Osteoblast (primary cell): ENCODE data around the gene SLC17A4. TPM values are rescaled to one million over a fixed set of nuclear protein-coding genes. Genes with fewer than 3 reads are reported as not detected.
"Not testable (repeated sequence)": the region's sequence is repeated elsewhere in the genome, so short reads cannot be mapped to it uniquely, and the experiment has no call there.

Source experiments
- DNase-seq: peaks from one replicate; pipeline ENCODE4 v3.0.0; 2011; ENCODE audit warnings: low spot score, mixed read lengths; ENCODE audit not compliant: insufficient read length; ENCODE audit errors: missing footprints
- H2AFZ ChIP-seq: 2 replicates; pipeline ENCODE4 v1.6.0; 2011; ENCODE audit warnings: mild to moderate bottlenecking, low read length
- H3K27ac ChIP-seq: 2 replicates; pipeline ENCODE4 v1.5.1; 2011; ENCODE audit warnings: mild to moderate bottlenecking, low read depth, low read length, moderate library complexity
- H3K27me3 ChIP-seq: 2 replicates; pipeline ENCODE4 v1.6.0; 2012; ENCODE audit warnings: mild to moderate bottlenecking, control low read depth, inconsistent platforms, low read length, moderate library complexity; ENCODE audit not compliant: insufficient read depth
- H3K36me3 ChIP-seq: 2 replicates; pipeline ENCODE4 v1.5.1; 2011; ENCODE audit warnings: mild to moderate bottlenecking, low read length, control low read depth, moderate library complexity; ENCODE audit not compliant: insufficient read depth
- H3K4me1 ChIP-seq: 2 replicates; pipeline ENCODE4 v1.5.1; 2011; ENCODE audit warnings: mild to moderate bottlenecking, low read length, control low read depth, moderate library complexity; ENCODE audit not compliant: insufficient read depth
- H3K4me2 ChIP-seq: 2 replicates; pipeline ENCODE4 v1.6.0; 2011; ENCODE audit warnings: mild to moderate bottlenecking, low read length; ENCODE audit not compliant: insufficient read depth
- H3K4me3 ChIP-seq: fragments of 200-600 bp; sonication (generic); 3 replicates; pipeline ENCODE4 v1.5.1; 2012; ENCODE audit warnings: mild to moderate bottlenecking, low read length, inconsistent platforms; ENCODE audit not compliant: insufficient read depth
- H3K79me2 ChIP-seq: 2 replicates; pipeline ENCODE4 v1.6.0; 2012; ENCODE audit warnings: mild to moderate bottlenecking, low read length, control low read depth, inconsistent platforms; ENCODE audit not compliant: insufficient read depth
- H3K9me3 ChIP-seq: 2 replicates; pipeline ENCODE4 v1.5.1; 2011; ENCODE audit warnings: low read depth, low read length, control low read depth
- H4K20me1 ChIP-seq: 2 replicates; pipeline ENCODE4 v1.6.0; 2012; ENCODE audit warnings: mild to moderate bottlenecking, low read length, control low read depth; ENCODE audit not compliant: insufficient read depth
- CTCF ChIP-seq: IDR thresholded peaks from 2 replicates; pipeline ENCODE4 v1.5.1; 2011; ENCODE audit warnings: mild to moderate bottlenecking, low read depth, low read length, moderate library complexity; ENCODE audit errors: extremely low read depth
- total RNA-seq: library from RNA; depleted of rRNA; stranded (reverse); fragments of >200 nt; gene quantifications from 2 replicates; pipeline ENCODE4 v1.2.3, GENCODE V29; 2012

The SLC17A4 gene
- total RNA-seq, 1 donor: not detected

GRCh38 chr6:25746968-25747367, 7.6 kb upstream of the SLC17A4 start:
- Histone ChIP-seq H3K9me3 (no peaks in the 10 kb centered on the region), H3K79me2 (no peaks in the 10 kb centered on the region), H3K4me2 (no peak overlapping the region), H3K4me3 (no peak overlapping the region), H3K36me3 (no peaks in the 10 kb centered on the region), H3K27ac (no peak overlapping the region), H2AFZ (no peak overlapping the region), H4K20me1 (no peaks in the 10 kb centered on the region), H3K4me1 (no peaks in the 10 kb centered on the region), H3K27me3 (no peaks in the 10 kb centered on the region)
- no peak for TF ChIP-seq CTCF
- no peak for DNase-seq

GRCh38 chr6:25747477-25747876, 7.1 kb upstream of the SLC17A4 start:
- H3K4me2 ChIP-seq: no peak overlapping the region
- H3K27me3 ChIP-seq: no peaks in the 10 kb centered on the region
- H3K27ac ChIP-seq: no peak overlapping the region
- no peaks in the 10 kb centered on the region for H3K4me1 ChIP-seq
- H3K9me3 ChIP-seq: no peaks in the 10 kb centered on the region
- no peak overlapping the region for H3K4me3 ChIP-seq
- no peaks in the 10 kb centered on the region for H3K36me3 ChIP-seq
- no peak overlapping the region for H2AFZ ChIP-seq
- H4K20me1 ChIP-seq: no peaks in the 10 kb centered on the region
- no peak for DNase-seq
- H3K79me2 ChIP-seq: no peaks in the 10 kb centered on the region
- TF ChIP-seq CTCF: no peak

GRCh38 chr6:25748049-25748448, 6.5 kb upstream of the SLC17A4 start:
- H3K27ac ChIP-seq: no peak overlapping the region
- no peak for DNase-seq
- H3K27me3 ChIP-seq: no peaks in the 10 kb centered on the region
- no peaks in the 10 kb centered on the region for H3K4me1 ChIP-seq
- TF ChIP-seq CTCF: no peak
- no peaks in the 10 kb centered on the region for H3K36me3 ChIP-seq
- no peak overlapping the region for H3K4me2 ChIP-seq
- no peak overlapping the region for H3K4me3 ChIP-seq
- H3K9me3 ChIP-seq: no peaks in the 10 kb centered on the region
- no peaks in the 10 kb centered on the region for H3K79me2 ChIP-seq
- no peaks in the 10 kb centered on the region for H4K20me1 ChIP-seq
- H2AFZ ChIP-seq: no peak overlapping the region

- not testable (repeated sequence) for H3K27ac ChIP-seq, H3K4me3 ChIP-seq, DNase-seq, H3K27me3 ChIP-seq, H3K4me2 ChIP-seq, H3K9me3 ChIP-seq, H4K20me1 ChIP-seq, H3K79me2 ChIP-seq, H3K4me1 ChIP-seq, H2AFZ ChIP-seq, H3K36me3 ChIP-seq
These were observed 5.7 kb upstream of the SLC17A4 start for GRCh38 chr6:25748601-25749517.
